ENCODE data around the gene TGM1.
A peak's percentile ranks its signal among the peaks of the same experiment; 100 is the strongest.
"Not testable (repeated sequence)": the region's sequence is repeated elsewhere in the genome, so short reads cannot be mapped to it uniquely, and the experiment has no call there.

Gene TGM1

DNA sequence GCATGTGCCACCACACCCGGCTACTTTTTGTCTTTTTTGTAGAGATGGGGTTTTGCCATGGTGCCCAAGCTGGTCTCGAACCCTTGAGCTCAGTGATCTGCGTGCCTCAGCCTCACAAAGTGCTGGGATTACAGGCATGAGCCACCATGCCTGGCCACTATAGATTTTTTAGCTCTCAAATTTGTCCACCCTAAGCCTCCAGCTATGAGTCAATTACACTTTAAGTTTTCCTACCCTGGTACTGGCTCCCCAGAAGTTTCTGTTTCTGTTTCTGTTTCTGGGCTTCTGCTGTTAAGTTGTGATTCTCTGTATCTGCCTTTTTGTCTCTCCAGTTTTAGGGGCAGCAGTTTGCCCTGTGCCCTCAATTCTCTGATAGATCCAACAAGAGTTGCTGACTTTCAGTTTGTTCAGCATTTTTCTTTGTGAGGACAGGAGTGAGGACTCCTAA is 16.2 kb downstream of the TGM1 start:
- no peaks in the 10 kb centered on the region for H3K9me3 ChIP-seq (ENCODE audit: low read length)
- H3K27me3 ChIP-seq (ENCODE audit: control insufficient read depth in 1 of 2, insufficient read depth in 2 of 2, low read length in 2 of 2): no peaks in the 10 kb centered on the region
- no peaks in the 10 kb centered on the region for H3K36me3 ChIP-seq (ENCODE audit: insufficient read depth, low read length)
- no peak overlapping the region for H3K27ac ChIP-seq (ENCODE audit: low read depth, low read length)
- H3K4me3 ChIP-seq (ENCODE audit: low read depth in 1 of 2, low read length in 2 of 2): no peak overlapping the region
- H3K4me1 ChIP-seq (ENCODE audit: insufficient read depth, low read length): peaks cover 6% of the 10 kb centered on the region
- H3K9ac ChIP-seq (ENCODE audit: low read length): no peak overlapping the region

DNA sequence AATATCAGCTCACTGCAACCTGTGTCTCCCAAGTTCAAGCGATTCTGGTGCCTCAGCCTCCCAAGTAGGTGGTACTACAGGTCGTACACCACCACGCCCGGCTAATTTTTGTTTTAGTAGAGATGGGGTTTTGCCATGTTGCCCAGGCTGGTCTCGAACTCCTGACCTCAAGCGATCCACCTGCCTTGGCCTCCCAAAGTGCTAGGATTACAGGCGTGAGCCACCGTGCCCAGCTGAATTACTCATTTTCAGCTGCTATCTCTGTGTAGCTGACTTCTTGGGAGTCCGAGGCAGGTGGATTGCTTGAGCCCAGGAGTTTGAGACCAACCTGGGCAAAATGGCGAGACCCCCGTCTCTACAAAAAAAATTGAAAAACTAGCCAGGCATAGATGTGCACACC is 17.6 kb downstream of the TGM1 start:
- peaks cover 20% of the 10 kb centered on the region for H3K4me1 ChIP-seq (ENCODE audit: insufficient read depth, low read length)

DNA sequence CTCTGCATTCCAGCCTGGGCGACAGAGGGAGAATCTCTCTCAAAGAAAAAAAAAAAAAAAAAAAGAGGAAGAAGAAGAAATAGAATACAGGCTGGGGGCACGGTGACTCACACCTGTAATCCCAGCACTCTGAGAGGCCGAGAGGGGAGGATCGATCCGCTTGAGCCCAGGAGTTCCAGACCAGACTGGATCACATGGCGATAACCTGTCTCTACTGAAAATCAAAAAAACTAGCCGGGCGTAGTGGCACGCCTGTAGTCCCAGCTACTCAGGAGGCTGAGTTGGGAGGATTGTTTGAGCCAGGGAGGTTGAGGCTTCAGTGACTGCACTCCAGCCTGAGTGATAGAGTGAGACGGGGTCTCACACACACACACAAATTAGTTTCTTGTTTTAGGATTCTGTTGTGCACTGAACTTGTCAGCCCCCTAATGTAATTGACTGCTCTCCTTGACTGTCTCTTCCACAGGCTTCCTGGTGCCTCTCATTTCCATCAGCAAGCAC is 19.6 kb downstream of the TGM1 start:
- peaks cover 34% of the 10 kb centered on the region for H3K4me1 ChIP-seq (ENCODE audit: insufficient read depth, low read length)
- peak overlapping the region; percentile 78 for H3K4me3 ChIP-seq (ENCODE audit: low read depth in 1 of 2, low read length in 2 of 2)
- peaks cover 27% of the 10 kb centered on the region for H3K36me3 ChIP-seq (ENCODE audit: insufficient read depth, low read length)
- H3K27me3 ChIP-seq (ENCODE audit: control insufficient read depth in 1 of 2, insufficient read depth in 2 of 2, low read length in 2 of 2): no peaks in the 10 kb centered on the region
- peak overlapping the region; percentile 96 for H3K27ac ChIP-seq (ENCODE audit: low read depth, low read length)
- no peaks in the 10 kb centered on the region for H3K9me3 ChIP-seq (ENCODE audit: low read length)
- H3K9ac ChIP-seq (ENCODE audit: low read length): peak overlapping the region; percentile 66

More for the DNA sequence above, 17.6 kb downstream of the TGM1 start:
- H3K4me3 ChIP-seq (ENCODE audit: low read depth in 1 of 2, low read length in 2 of 2); H3K9ac ChIP-seq (ENCODE audit: low read length); H3K27me3 ChIP-seq (ENCODE audit: control insufficient read depth in 1 of 2, insufficient read depth in 2 of 2, low read length in 2 of 2); H3K36me3 ChIP-seq (ENCODE audit: insufficient read depth, low read length); H3K9me3 ChIP-seq (ENCODE audit: low read length); H3K27ac ChIP-seq (ENCODE audit: low read depth, low read length): not testable (repeated sequence)

DNA sequence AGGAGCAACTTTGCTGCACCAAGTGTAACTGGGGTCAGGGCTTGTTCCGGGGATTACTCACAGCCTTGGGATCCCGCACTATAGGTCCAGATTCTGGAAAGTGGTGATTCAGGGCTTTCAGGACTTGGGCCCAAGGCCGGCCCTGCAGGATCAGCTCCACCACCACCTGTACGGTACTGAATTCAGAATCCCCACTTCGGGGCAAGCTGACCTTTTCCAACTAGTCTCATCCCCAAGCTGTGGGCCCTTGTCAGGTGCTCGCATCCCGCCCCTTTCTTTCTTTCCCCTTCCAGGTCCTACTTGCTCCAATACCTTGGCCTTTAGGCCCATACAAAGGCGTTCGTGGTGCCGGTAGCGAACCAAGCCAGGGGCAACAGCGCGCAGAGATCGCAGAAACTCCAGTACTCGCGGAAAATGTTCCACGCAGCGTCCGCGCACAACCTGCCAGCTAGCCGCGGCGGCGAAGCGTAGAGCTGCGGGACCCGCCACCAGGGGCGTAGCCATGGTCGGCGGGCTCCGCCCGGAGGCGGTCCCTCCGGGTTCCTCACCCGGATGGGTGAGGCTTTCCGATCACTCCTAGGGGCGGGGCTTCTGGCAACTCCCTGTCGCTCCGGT is 21.0 kb downstream of the TGM1 start:
- Histone ChIP-seq H3K9me3 (ENCODE audit: low read length) (no peaks in the 10 kb centered on the region), H3K4me3 (ENCODE audit: low read depth in 1 of 2, low read length in 2 of 2) (peak overlapping the region; percentile 78), H3K9ac (ENCODE audit: low read length) (peak overlapping the region; percentile 66), H3K4me1 (ENCODE audit: insufficient read depth, low read length) (peaks cover 34% of the 10 kb centered on the region), H3K36me3 (ENCODE audit: insufficient read depth, low read length) (peaks cover 42% of the 10 kb centered on the region), H3K27me3 (ENCODE audit: control insufficient read depth in 1 of 2, insufficient read depth in 2 of 2, low read length in 2 of 2) (no peaks in the 10 kb centered on the region), H3K27ac (ENCODE audit: low read depth, low read length) (peak overlapping the region; percentile 96)

DNA sequence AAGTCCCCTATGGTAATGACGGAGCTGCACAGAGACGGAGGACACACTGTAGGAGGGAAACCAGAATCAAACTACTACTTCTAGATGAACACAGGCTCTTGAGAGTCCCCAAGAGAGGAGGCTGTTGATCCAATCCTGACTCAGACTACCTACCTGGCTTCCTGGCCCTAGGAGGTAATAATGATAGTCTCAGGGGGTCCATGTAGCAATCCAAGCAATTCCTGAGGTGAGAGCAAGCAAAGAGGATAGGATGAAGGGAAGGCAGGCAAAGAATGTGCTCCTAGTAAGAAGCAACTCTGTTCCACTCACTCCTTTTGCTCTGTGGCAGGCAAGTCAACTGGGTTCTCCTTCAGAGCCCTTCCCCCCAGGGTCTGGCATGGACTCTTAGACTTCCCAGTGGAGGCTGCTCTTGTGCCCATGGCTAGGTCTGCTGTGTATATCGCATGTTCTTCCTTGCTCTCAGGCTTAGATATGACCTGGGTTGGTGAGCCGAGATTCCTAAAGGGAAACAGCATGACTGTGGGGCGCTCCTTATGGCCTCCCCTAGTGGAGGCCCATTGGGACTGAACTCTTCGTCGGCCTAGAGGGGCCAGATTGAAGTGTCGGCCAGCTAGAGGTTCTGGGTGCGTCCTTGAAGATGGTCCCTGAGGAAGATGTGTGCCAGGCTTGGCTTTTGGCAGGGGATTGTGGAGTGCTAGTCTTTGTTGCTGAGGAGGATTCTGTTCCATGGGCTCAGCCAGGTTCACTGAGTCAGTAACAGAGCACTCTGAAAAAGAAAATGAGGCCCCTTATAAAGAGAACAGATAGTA is 22.7 kb downstream of the TGM1 start:
- H3K27me3 ChIP-seq (ENCODE audit: control insufficient read depth in 1 of 2, insufficient read depth in 2 of 2, low read length in 2 of 2): no peaks in the 10 kb centered on the region
- H3K36me3 ChIP-seq (ENCODE audit: insufficient read depth, low read length): peaks cover 58% of the 10 kb centered on the region
- no peak overlapping the region for H3K4me3 ChIP-seq (ENCODE audit: low read depth in 1 of 2, low read length in 2 of 2)
- H3K9ac ChIP-seq (ENCODE audit: low read length): no peak overlapping the region
- peaks cover 34% of the 10 kb centered on the region for H3K4me1 ChIP-seq (ENCODE audit: insufficient read depth, low read length)
- peak overlapping the region; percentile 37 for H3K27ac ChIP-seq (ENCODE audit: low read depth, low read length)
- no peaks in the 10 kb centered on the region for H3K9me3 ChIP-seq (ENCODE audit: low read length)

DNA sequence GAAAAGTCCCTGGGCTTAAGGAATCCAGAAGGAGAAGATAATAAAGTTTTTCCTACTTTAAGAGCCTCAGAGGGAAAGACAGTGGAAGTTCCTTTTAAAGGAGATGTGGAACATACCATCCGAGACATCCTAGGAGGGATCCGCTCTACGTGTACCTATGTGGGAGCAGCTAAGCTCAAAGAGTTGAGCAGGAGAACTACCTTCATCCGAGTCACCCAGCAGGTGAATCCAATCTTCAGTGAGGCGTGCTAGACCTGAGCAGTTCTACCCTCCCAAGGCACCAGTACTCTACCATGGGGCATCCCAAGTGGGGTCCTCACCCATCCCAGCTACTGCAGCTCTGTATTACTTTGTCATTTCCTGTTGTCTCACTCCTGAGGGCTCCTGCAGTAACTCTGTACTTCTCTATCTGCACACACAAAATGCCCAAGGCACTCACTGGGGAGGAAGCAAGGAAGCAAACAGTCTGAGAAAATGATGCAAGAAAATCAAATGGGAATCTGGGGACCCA is 24.4 kb downstream of the TGM1 start:
- H3K9me3 ChIP-seq (ENCODE audit: low read length): no peaks in the 10 kb centered on the region
- H3K4me3 ChIP-seq (ENCODE audit: low read depth in 1 of 2, low read length in 2 of 2): no peak overlapping the region
- H3K9ac ChIP-seq (ENCODE audit: low read length): no peak overlapping the region
- peaks cover 37% of the 10 kb centered on the region for H3K4me1 ChIP-seq (ENCODE audit: insufficient read depth, low read length)
- H3K36me3 ChIP-seq (ENCODE audit: insufficient read depth, low read length): peaks cover 70% of the 10 kb centered on the region
- H3K27me3 ChIP-seq (ENCODE audit: control insufficient read depth in 1 of 2, insufficient read depth in 2 of 2, low read length in 2 of 2): no peaks in the 10 kb centered on the region
- H3K27ac ChIP-seq (ENCODE audit: low read depth, low read length): no peak overlapping the region

DNA sequence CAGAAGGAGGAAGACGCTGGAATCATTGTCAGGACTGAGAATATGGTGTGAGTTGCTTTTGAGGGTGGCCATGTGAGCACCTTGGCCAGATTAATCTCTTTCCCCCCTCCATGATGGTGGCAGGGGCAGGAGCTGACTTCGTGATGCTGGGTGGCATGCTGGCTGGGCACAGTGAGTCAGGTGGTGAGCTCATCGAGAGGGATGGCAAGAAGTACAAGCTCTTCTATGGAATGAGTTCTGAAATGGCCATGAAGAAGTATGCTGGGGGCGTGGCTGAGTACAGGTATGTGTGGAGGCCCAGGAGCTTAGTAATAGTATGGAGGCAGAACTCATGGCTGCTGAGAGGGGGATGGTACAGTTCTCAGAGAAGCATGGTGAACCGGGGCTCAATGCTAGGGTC is 24.9 kb downstream of the TGM1 start:
- Histone ChIP-seq H3K27me3 (ENCODE audit: control insufficient read depth in 1 of 2, insufficient read depth in 2 of 2, low read length in 2 of 2) (no peaks in the 10 kb centered on the region), H3K4me3 (ENCODE audit: low read depth in 1 of 2, low read length in 2 of 2) (no peak overlapping the region), H3K9ac (ENCODE audit: low read length) (no peak overlapping the region), H3K4me1 (ENCODE audit: insufficient read depth, low read length) (peaks cover 37% of the 10 kb centered on the region), H3K9me3 (ENCODE audit: low read length) (no peaks in the 10 kb centered on the region), H3K27ac (ENCODE audit: low read depth, low read length) (no peak overlapping the region), H3K36me3 (ENCODE audit: insufficient read depth, low read length) (peaks cover 70% of the 10 kb centered on the region)

DNA sequence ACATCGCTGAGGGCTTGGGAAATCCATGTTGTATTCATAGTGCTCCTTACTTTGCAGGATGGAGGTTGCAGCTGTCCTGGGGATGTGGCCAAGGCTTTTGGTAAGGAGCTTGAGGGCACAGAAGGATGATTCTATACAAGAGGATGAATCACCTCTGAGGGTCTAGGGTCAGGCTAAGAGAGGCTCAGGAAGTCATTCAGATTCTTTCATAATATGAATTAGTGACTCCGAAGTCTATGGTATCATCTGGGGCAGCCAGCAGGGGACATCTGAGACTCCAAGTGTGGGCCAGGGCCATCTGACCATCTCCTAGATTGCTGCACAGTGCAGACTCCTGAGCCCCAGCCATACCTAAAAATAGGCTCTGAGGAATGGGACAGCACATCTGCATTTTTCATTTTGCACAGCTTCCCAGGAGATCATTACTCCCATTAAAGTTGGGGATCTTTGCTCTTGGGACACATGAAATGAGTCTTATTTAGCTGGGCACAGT is 25.5 kb downstream of the TGM1 start:
- Histone ChIP-seq H3K9ac (ENCODE audit: low read length) (no peak overlapping the region), H3K9me3 (ENCODE audit: low read length) (no peaks in the 10 kb centered on the region), H3K27ac (ENCODE audit: low read depth, low read length) (no peak overlapping the region), H3K4me3 (ENCODE audit: low read depth in 1 of 2, low read length in 2 of 2) (no peak overlapping the region), H3K36me3 (ENCODE audit: insufficient read depth, low read length) (peaks cover 70% of the 10 kb centered on the region), H3K4me1 (ENCODE audit: insufficient read depth, low read length) (peaks cover 37% of the 10 kb centered on the region), H3K27me3 (ENCODE audit: control insufficient read depth in 1 of 2, insufficient read depth in 2 of 2, low read length in 2 of 2) (no peaks in the 10 kb centered on the region)

DNA sequence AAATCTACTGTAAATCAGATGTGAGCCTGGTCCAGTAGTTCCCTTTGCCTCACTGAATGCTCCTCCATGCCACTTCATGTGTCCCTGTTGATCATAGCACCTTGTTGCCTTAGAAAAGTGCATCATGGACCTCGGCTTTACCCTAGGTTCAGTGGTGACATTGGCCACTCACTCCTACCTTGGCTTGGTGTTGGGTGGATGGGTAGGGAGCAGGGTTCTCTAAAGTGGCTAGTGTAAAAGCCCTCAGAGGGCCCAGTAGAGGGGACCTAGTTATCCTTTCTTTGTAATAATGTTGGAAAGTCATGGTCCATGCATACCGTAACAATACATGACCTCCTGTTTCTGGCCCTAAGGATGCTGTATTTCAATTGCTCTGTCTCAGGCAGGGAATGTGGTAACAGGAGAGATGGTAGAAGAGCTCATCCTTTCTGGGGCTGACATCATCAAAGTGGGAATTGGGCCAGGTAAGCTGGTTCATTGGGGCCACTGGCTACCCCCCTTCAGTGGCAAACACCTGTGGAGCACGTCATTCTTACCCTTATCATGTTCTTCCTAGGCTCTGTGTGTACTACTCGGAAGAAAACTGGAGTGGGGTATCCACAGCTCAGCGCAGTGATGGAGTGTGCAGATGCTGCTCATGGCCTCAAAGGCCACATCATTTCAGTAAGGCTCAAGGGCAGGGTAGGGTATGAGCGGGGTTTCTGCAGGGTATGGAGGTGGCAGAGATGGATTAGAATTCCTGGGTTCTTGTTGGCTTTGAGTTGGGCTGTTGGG is 26.1 kb downstream of the TGM1 start:
- H3K4me1 ChIP-seq (ENCODE audit: insufficient read depth, low read length): peaks cover 37% of the 10 kb centered on the region
- no peak overlapping the region for H3K4me3 ChIP-seq (ENCODE audit: low read depth in 1 of 2, low read length in 2 of 2)
- no peak overlapping the region for H3K27ac ChIP-seq (ENCODE audit: low read depth, low read length)

DNA sequence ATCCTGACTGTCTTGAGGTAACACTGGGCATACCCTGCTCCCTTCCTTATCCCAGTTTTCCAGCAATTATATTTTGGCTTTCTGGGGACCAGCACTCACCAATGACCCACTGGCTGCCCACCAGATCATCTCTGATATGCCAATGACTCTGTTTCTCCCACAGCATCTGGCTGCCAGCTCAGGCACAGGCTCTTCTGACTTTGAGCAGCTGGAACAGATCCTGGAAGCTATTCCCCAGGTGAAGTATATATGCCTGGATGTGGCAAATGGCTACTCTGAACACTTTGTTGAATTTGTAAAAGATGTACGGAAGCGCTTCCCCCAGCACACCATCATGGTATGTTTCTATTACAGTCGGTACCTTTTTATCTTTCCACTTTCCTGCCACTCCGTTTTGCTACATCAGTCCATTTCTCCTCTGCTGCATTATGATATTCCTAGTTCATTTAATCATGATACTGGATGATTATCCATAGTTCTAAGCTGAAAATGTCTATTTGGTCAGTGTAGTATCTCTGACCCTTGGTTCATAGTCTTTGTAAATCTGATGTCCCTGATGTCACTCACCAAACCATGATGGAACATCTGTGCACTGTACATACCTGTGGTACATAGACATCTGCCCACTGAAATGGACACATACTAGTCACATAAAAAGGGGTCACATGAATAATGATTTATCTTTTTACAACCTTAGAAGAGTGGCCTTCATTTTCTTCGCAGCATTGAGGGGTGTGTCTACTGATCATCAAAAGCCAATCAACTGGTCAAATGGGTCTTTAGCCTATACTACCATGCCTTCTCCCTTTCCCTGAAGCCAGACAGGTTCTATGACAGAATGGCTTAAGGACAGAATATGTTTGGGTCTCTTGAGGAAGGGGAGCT is 26.9 kb downstream of the TGM1 start:
- Histone ChIP-seq H3K9ac (ENCODE audit: low read length) (no peak overlapping the region), H3K36me3 (ENCODE audit: insufficient read depth, low read length) (peaks cover 69% of the 10 kb centered on the region), H3K27ac (ENCODE audit: low read depth, low read length) (no peak overlapping the region), H3K27me3 (ENCODE audit: control insufficient read depth in 1 of 2, insufficient read depth in 2 of 2, low read length in 2 of 2) (no peaks in the 10 kb centered on the region), H3K4me1 (ENCODE audit: insufficient read depth, low read length) (peaks cover 36% of the 10 kb centered on the region), H3K9me3 (ENCODE audit: low read length) (no peaks in the 10 kb centered on the region), H3K4me3 (ENCODE audit: low read depth in 1 of 2, low read length in 2 of 2) (no peak overlapping the region)

More for the DNA sequence above, 26.1 kb downstream of the TGM1 start:
- H3K9me3 ChIP-seq (ENCODE audit: low read length): no peaks in the 10 kb centered on the region
- H3K9ac ChIP-seq (ENCODE audit: low read length): no peak overlapping the region
- H3K36me3 ChIP-seq (ENCODE audit: insufficient read depth, low read length): peaks cover 70% of the 10 kb centered on the region
- H3K27me3 ChIP-seq (ENCODE audit: control insufficient read depth in 1 of 2, insufficient read depth in 2 of 2, low read length in 2 of 2): no peaks in the 10 kb centered on the region

Data from muscle layer of colon (tissue), 2 donors.